Right lobe of liver (tissue), 6 donors: ENCODE results near the gene TNXB. TPM values are rescaled to one million over a fixed set of nuclear protein-coding genes. Genes with fewer than 3 reads are reported as not detected.
"Not testable (repeated sequence)": the region's sequence is repeated elsewhere in the genome, so short reads cannot be mapped to it uniquely, and the experiment has no call there.

ENCODE experiments used
- ATAC-seq, 4 donors: fragments of 200-7000 bp; cut with Tn5 transposase; one replicate each; pipeline ENCODE4 v1.9.1; 2020; ENCODE audit warnings: mild to moderate bottlenecking in 4 of 4, moderate library complexity in 4 of 4
- DNase-seq, 3 donors: peaks; one replicate each; pipeline ENCODE4 v3.0.0-alpha.2; 2020
- H3K27ac ChIP-seq, 3 donors: fragments of 200-600 bp; one replicate each; pipeline ENCODE4 v1.8.0; 2022
- H3K27me3 ChIP-seq, 2 donors: fragments of 200-600 bp; one replicate each; pipeline ENCODE4 v1.8.0; 2022
- H3K36me3 ChIP-seq, 4 donors: fragments of 200-600 bp; sonication (generic) in 1 of 4; one replicate each; pipeline versions ENCODE4 v1.5.1 to v1.8.0; 2017 to 2022; ENCODE audit warnings: control low read depth in 1 of 4
- H3K4me1 ChIP-seq, 4 donors: fragments of 200-600 bp; sonication (generic) in 1 of 4; one replicate each; pipeline versions ENCODE4 v1.5.1 to v1.8.0; 2017 to 2022; ENCODE audit warnings: control low read depth in 1 of 4
- H3K4me3 ChIP-seq, 3 donors: fragments of 200-600 bp; one replicate each; pipeline ENCODE4 v1.8.0; 2022
- H3K9me3 ChIP-seq, 4 donors: fragments of 200-600 bp; sonication (generic) in 1 of 4; one replicate each; pipeline versions ENCODE4 v1.5.1 to v1.8.0; 2017 to 2022; ENCODE audit warnings: control low read depth in 1 of 4
- CTCF ChIP-seq, 4 donors: fragments of 200-600 bp in 3 of 4; fragments of 450-650 bp in 1 of 4; IDR thresholded peaks; one replicate each; pipeline versions ENCODE4 v1.5.1 to v1.8.0; 2016 to 2022; ENCODE audit warnings: antibody characterized with exemption in 4 of 4, mild to moderate bottlenecking in 2 of 4
- WGBS: methylation state at CpG from one replicate; pipeline ENCODE4 v1.1.6; 2018; ENCODE audit warnings: low coverage, low lambda C conversion rate; ENCODE audit not compliant: insufficient coverage; ENCODE audit errors: missing lambda C conversion rate; 5-methylcytosine and 5-hydroxymethylcytosine counted together
- intact Hi-C, 2 donors: fragments of 100-400 bp; cut with DNase I; formaldehyde crosslinking; loops; one replicate each; pipeline versions ENCODE4 v1.11.2 to v1.14.1; 2022
- total RNA-seq, 6 experiments: library from RNA; depleted of rRNA in 2 of 6; stranded (reverse); fragments of >200 nt in 2 of 6; fragmentation: NEBNext Ultra II Directional in 3 of 6; extraction: Animal tissue kit (Norgen Biotek cat#: 25700) in 3 of 6; gene quantifications; one replicate each; pipeline versions ENCODE4 v1.1.0 to v1.2.4, GENCODE V29; 2016 to 2023
- donor health status: DM: no; HTN: yes; CAD: no.
- donor health status: DM: no; HTN: no; CAD: no.
- donor health status: DM: no; HTN: no; CAD: no.
- donor health status: DM: no; HTN: yes; CAD: no.
- donor health status: DM: no; HTN: yes; CAD: no.

Gene TNXB
- total RNA-seq, 6 experiments from 2014 or later: 7.2 to 28.3 (median 10.3) TPM

GRCh38 chr6:32009537-32009936 lies 99.6 kb downstream of the TNXB start:
- H3K27me3 ChIP-seq, H3K4me1 ChIP-seq, H3K9me3 ChIP-seq, intact Hi-C loops, H3K4me3 ChIP-seq, H3K27ac ChIP-seq, ATAC-seq, H3K36me3 ChIP-seq: not testable (repeated sequence)
- peak in 2 of 3 donors; percentile 5 to 34 for DNase-seq
- no CpG with 5 or more reads among the region's 12 CpGs for WGBS

- H3K27ac ChIP-seq, H3K9me3 ChIP-seq, ATAC-seq, H3K36me3 ChIP-seq, H3K4me3 ChIP-seq, H3K4me1 ChIP-seq, H3K27me3 ChIP-seq, intact Hi-C loops: not testable (repeated sequence)
- peak in 2 of 3 donors; percentile 4 to 15 for DNase-seq
- 89% methylated on average over 3 of the region's 12 CpGs for WGBS
Observed at GRCh38 chr6:32008616-32009015, 100.5 kb downstream of the TNXB start.

DNA sequence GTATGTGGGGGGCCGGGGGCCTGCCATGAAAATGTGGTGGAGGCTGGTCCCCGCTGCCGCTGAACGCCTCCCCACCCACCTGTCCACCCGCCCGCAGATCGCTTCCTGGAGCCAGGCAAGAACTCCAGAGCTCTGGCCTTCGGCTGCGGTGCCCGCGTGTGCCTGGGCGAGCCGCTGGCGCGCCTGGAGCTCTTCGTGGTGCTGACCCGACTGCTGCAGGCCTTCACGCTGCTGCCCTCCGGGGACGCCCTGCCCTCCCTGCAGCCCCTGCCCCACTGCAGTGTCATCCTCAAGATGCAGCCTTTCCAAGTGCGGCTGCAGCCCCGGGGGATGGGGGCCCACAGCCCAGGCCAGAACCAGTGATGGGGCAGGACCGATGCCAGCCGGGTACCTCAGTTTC lies 101.1 kb downstream of the TNXB start:
- WGBS: no CpG with 5 or more reads among the region's 24 CpGs
- H3K27me3 ChIP-seq, H3K4me3 ChIP-seq, H3K4me1 ChIP-seq, intact Hi-C loops, DNase-seq, H3K27ac ChIP-seq, ATAC-seq, H3K36me3 ChIP-seq, H3K9me3 ChIP-seq: not testable (repeated sequence)

- 72% methylated on average over 2 of the region's 12 CpGs for WGBS
- H3K36me3 ChIP-seq, ATAC-seq, H3K4me3 ChIP-seq, H3K4me1 ChIP-seq, H3K9me3 ChIP-seq, intact Hi-C loops, H3K27me3 ChIP-seq, H3K27ac ChIP-seq: not testable (repeated sequence)
- DNase-seq: peak in 2 of 3 donors; percentile 10 to 27
Observed at GRCh38 chr6:32007086-32007485, 102.1 kb downstream of the TNXB start.

- H3K9me3 ChIP-seq, intact Hi-C loops, H3K27ac ChIP-seq, H3K27me3 ChIP-seq, H3K4me1 ChIP-seq, H3K4me3 ChIP-seq, H3K36me3 ChIP-seq, ATAC-seq: not testable (repeated sequence)
- DNase-seq: peak in 2 of 3 donors; percentile 14 to 23
- no CpG with 5 or more reads among the region's 8 CpGs for WGBS
Observed at GRCh38 chr6:32005991-32006529, 103.1 kb downstream of the TNXB start.

GRCh38 chr6:32005538-32005880 lies 103.6 kb downstream of the TNXB start:
- intact Hi-C loops, H3K9me3 ChIP-seq, H3K4me1 ChIP-seq, H3K4me3 ChIP-seq, H3K27me3 ChIP-seq, H3K36me3 ChIP-seq: not testable (repeated sequence)
- no CpG with 5 or more reads among the region's 9 CpGs for WGBS
- peak overlapping the region in 1 of 3 donors; percentile 37 for H3K27ac ChIP-seq
- TF ChIP-seq CTCF (IDR thresholded peaks at IDR 0.05): peak in 3 of 4 donors; percentile 5 to 16 (median 13)
- ATAC-seq: peak; percentile 1 to 30 (median 6)
- DNase-seq: peak in 2 of 3 donors; percentile 56 to 59

- WGBS: 34% methylated on average over 5 of the region's 13 CpGs
- H3K4me1 ChIP-seq, H3K4me3 ChIP-seq, H3K27me3 ChIP-seq, H3K9me3 ChIP-seq, intact Hi-C loops, H3K36me3 ChIP-seq: not testable (repeated sequence)
- ATAC-seq (peak in 2 of 4 donors; percentile 0), DNase-seq (peak in 1 of 3 donors; percentile 31)
- peak overlapping the region in 1 of 3 donors; percentile 73 for H3K27ac ChIP-seq
Observed at GRCh38 chr6:32004864-32005537, 104.1 kb downstream of the TNXB start.

DNA sequence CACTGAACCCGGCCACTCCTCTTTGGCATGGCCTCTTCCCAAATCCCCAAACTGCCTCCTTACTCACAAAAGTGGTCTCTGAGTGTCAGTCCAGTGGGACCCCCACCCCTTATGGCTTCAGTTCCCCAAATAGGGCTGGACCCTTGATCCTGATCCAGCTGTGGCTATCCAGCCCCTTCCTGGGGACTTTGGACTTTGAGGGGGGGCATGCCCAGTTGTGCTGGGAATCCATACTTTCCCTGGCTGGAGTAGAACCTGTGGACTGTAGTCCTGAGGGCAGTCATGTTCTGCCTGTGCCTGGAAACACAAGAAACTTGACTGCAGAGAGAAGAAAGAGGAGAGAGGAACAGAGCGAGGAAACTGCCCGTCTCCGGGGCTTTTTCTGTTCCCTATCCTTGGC lies 104.7 kb downstream of the TNXB start:
- H3K9me3 ChIP-seq, H3K4me1 ChIP-seq, intact Hi-C loops, H3K27me3 ChIP-seq, H3K36me3 ChIP-seq, H3K4me3 ChIP-seq: not testable (repeated sequence)
- 83% methylated on average over 3 of the region's 4 CpGs for WGBS
- peak in 3 of 4 donors; percentile 0 to 45 (median 14) for ATAC-seq
- DNase-seq: peak; percentile 22 to 56 (median 43)
- peak overlapping the region in 1 of 3 donors; percentile 73 for H3K27ac ChIP-seq

DNA sequence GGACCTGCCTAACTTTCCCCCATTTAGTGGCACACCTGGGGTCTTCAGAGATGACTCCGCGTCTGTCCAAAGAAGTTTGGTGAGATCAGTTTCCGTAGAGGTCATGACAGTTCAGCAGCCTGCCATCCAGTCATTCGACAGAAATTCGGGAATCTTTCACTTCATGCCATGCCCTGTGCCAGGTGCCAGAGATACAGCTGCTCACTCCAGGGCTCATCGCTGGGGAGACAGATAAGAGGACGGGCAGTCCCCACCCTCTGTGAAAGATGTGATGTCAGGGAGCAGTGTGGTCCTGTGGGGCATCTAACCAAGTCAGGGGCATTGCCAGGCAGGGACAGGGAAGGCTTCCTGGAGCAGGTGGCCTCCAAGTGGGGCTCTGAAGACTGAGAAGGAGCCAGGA lies 105.8 kb downstream of the TNXB start:
- DNase-seq, H3K36me3 ChIP-seq, H3K27ac ChIP-seq, H3K27me3 ChIP-seq, intact Hi-C loops, H3K4me1 ChIP-seq, H3K4me3 ChIP-seq, H3K9me3 ChIP-seq: not testable (repeated sequence)
- WGBS: no CpG with 5 or more reads among the region's 7 CpGs
- peak in 2 of 4 donors; percentile 0 to 4 for ATAC-seq

DNA sequence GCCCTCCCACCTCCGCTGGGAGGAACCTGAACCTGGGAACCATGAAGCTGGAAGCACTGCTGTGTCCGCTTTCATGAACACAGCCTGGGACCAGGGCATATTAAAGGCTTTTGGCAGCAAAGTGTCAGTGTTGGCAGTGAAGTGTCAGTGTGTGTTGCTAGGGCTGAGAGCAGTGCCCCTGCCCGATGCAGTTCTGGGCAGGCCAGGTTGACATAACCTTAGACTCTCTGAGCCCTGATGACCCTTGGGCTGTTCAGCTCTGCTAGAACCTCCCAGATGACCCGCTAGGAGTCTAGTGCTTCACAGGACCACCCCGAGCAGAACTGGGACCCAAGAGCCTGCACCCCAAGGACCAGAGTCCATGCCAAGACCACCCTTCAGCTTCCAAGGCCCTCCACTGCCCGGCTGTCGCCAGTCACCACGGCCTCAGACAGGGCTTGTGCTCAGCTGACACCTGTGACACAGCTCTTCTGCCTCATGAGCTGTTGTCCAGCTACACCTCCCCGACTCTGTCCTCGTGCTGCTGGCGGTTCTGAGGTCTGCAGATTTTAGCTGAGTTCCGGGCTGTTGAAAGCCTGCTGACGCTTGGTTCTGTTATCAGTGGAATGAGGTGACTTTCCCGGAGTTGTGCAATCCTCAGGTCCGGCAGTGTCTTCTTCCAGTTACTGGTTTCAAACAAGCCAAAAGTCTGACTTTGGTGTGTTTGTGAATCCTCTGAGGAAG lies 106.4 kb downstream of the TNXB start:
- H3K9me3 ChIP-seq, H3K36me3 ChIP-seq, H3K4me1 ChIP-seq, H3K27me3 ChIP-seq, DNase-seq, intact Hi-C loops, H3K27ac ChIP-seq, H3K4me3 ChIP-seq: not testable (repeated sequence)
- WGBS: no CpG with 5 or more reads among the region's 15 CpGs
- ATAC-seq: peak; percentile 36 to 78 (median 63)
